Endothelial cell (in vitro differentiated cells): ENCODE measurements around the gene RIC8A. TPM values are rescaled to one million over a fixed set of nuclear protein-coding genes. Genes with fewer than 3 reads are reported as not detected.

Experiments
- DNase-seq: peaks from one replicate; pipeline ENCODE4 v3.0.0; 2021; ENCODE audit warnings: low spot score
- H3K27ac Mint-ChIP-seq: one replicate; pipeline ENCODE4 v1.8.0; 2021; ENCODE audit warnings: mixed read lengths, inconsistent platforms; ENCODE audit not compliant: unreplicated experiment
- H3K27me3 Mint-ChIP-seq: one replicate; pipeline ENCODE4 v1.8.0; 2021; ENCODE audit warnings: mild to moderate bottlenecking, moderate library complexity, mixed read lengths, inconsistent platforms; ENCODE audit not compliant: unreplicated experiment
- H3K36me3 Mint-ChIP-seq: one replicate; pipeline ENCODE4 v1.8.0; 2021; ENCODE audit warnings: mild to moderate bottlenecking, low read depth, mixed read lengths, inconsistent platforms; ENCODE audit not compliant: unreplicated experiment
- H3K4me1 Mint-ChIP-seq: one replicate; pipeline ENCODE4 v1.8.0; 2021; ENCODE audit warnings: mild to moderate bottlenecking, mixed read lengths, inconsistent platforms; ENCODE audit not compliant: unreplicated experiment
- H3K4me3 Mint-ChIP-seq: one replicate; pipeline ENCODE4 v1.8.0; 2021; ENCODE audit warnings: mild to moderate bottlenecking, mixed read lengths, inconsistent platforms; ENCODE audit not compliant: unreplicated experiment
- H3K9me3 Mint-ChIP-seq: one replicate; pipeline ENCODE4 v1.8.0; 2021; ENCODE audit warnings: mixed read lengths, inconsistent platforms; ENCODE audit not compliant: unreplicated experiment
- CTCF ChIP-seq: fragments of 200-600 bp; sonication (generic); IDR thresholded peaks from one replicate; pipeline ENCODE4 v1.5.0; 2021; ENCODE audit warnings: antibody characterized with exemption; ENCODE audit not compliant: unreplicated experiment
- total RNA-seq: library from RNA; stranded (reverse); fragmentation: NEBNext Ultra II Directional; extraction: Animal tissue kit (Norgen Biotek cat#: 25700); gene quantifications from one replicate; pipeline ENCODE4 v1.2.1, GENCODE V29; 2021; ENCODE audit not compliant: unreplicated experiment

Gene RIC8A
- total RNA-seq, 1 donor from 2014 or later = 89.2 TPM

GRCh38 chr11:240315-240714, 32.8 kb downstream of the RIC8A start:
- TF ChIP-seq CTCF = no peak
- peak overlapping the region; percentile 14 for H3K4me3 Mint-ChIP-seq
- no peaks in the 10 kb centered on the region for H3K9me3 Mint-ChIP-seq
- no peak overlapping the region for H3K27ac Mint-ChIP-seq
- H3K27me3 Mint-ChIP-seq = peaks cover 7% of the 10 kb centered on the region
- DNase-seq = no peak
- H3K36me3 Mint-ChIP-seq = peaks cover 26% of the 10 kb centered on the region
- peaks cover 11% of the 10 kb centered on the region for H3K4me1 Mint-ChIP-seq

- Mint-ChIP-seq H3K36me3 (peaks cover 29% of the 10 kb centered on the region), H3K27ac (no peak overlapping the region), H3K4me3 (peak overlapping the region; percentile 6), H3K27me3 (peaks cover 4% of the 10 kb centered on the region), H3K4me1 (peaks cover 9% of the 10 kb centered on the region), H3K9me3 (no peaks in the 10 kb centered on the region)
- no peak for DNase-seq
- no peak for TF ChIP-seq CTCF
These were observed 34.1 kb downstream of the RIC8A start for GRCh38 chr11:241634-242033.

GRCh38 chr11:244376-244775, 36.9 kb downstream of the RIC8A start:
- no peak for DNase-seq
- Mint-ChIP-seq H3K27ac (no peak overlapping the region), H3K4me1 (no peaks in the 10 kb centered on the region), H3K27me3 (peaks cover 4% of the 10 kb centered on the region), H3K4me3 (no peak overlapping the region), H3K36me3 (peaks cover 43% of the 10 kb centered on the region), H3K9me3 (no peaks in the 10 kb centered on the region)
- TF ChIP-seq CTCF = no peak

GRCh38 chr11:249062-249461, 41.6 kb downstream of the RIC8A start:
- H3K27ac Mint-ChIP-seq = no peak overlapping the region
- no peaks in the 10 kb centered on the region for H3K4me1 Mint-ChIP-seq

GRCh38 chr11:250274-250673, 42.8 kb downstream of the RIC8A start:
- no peak for DNase-seq
- H3K36me3 Mint-ChIP-seq = peaks cover 56% of the 10 kb centered on the region
- H3K4me1 Mint-ChIP-seq = no peaks in the 10 kb centered on the region

More at GRCh38 chr11:249062-249461, 41.6 kb downstream of the RIC8A start:
- Mint-ChIP-seq H3K27me3 (peaks cover 7% of the 10 kb centered on the region), H3K9me3 (no peaks in the 10 kb centered on the region), H3K4me3 (peak overlapping the region; percentile 27), H3K36me3 (peaks cover 59% of the 10 kb centered on the region)
- no peak for TF ChIP-seq CTCF
- DNase-seq = no peak

More at GRCh38 chr11:250274-250673, 42.8 kb downstream of the RIC8A start:
- Mint-ChIP-seq H3K4me3 (no peak overlapping the region), H3K27ac (peak overlapping the region; percentile 30), H3K27me3 (peaks cover 6% of the 10 kb centered on the region), H3K9me3 (no peaks in the 10 kb centered on the region)
- TF ChIP-seq CTCF = no peak
